K562 (cell line): ENCODE measurements around the gene SFRP5. TPM values are rescaled to one million over a fixed set of nuclear protein-coding genes. Genes with fewer than 3 reads are reported as not detected.

Experiments used
- ATAC-seq: fragments of 200-7000 bp; cut with Tn5 transposase; 3 replicates; pipeline ENCODE4 v1.9.1; 2020; ENCODE audit warnings: moderate library complexity
- BruUV-seq: library from RNA; stranded (reverse); fragments of 400-500 nt; replicated peaks from 2 replicates; lab custom pipeline; 2021; lab: Mats Ljungman, UMichigan
- CTCF ChIA-PET: fragments of 300-600 bp; formaldehyde crosslinking; extraction: SDS; loops from one replicate; lab custom pipeline; 2021; ENCODE audit warnings: low intra/inter-chr PET ratio; lab: Yijun Ruan, JAX
- POLR2A ChIA-PET: fragments of 300-600, 350-650 bp; sonication (Branson Sonifier 250); formaldehyde crosslinking; extraction: SDS; loops from one replicate; lab custom pipeline; 2021; ENCODE audit warnings: antibody characterized with exemption, inconsistent platforms; lab: Yijun Ruan, JAX
- DNase-seq, 4 experiments: peaks; one replicate each; pipeline versions ENCODE4 v3.0.0 to v3.0.0-alpha.2; 2011 to 2018; ENCODE audit warnings: low spot score in 3 of 4, mixed read lengths in 3 of 4; ENCODE audit errors: extremely low read depth in 1 of 4
- FAIRE-seq: peaks from 2 replicates; lab custom pipeline; 2011; peaks lifted over from hg19 to GRCh38; lab: Jason Lieb, UNC
- H2AFZ ChIP-seq: 2 replicates; pipeline ENCODE4 v1.6.0; 2011; ENCODE audit warnings: low read depth, low read length, control low read depth, inconsistent platforms
- H3K27ac ChIP-seq: fragments of 200-600 bp; 3 replicates; pipeline ENCODE4 v1.8.0; 2011; ENCODE audit warnings: low read depth, mild to moderate bottlenecking, control low read depth, inconsistent platforms, low read length, moderate library complexity, mixed read lengths; ENCODE audit errors: extremely low read depth
- H3K27me3 ChIP-seq, 2 experiments: fragments of 300-600 bp in 1 of 2; 2 replicates in 1 of 2; 3 replicates in 1 of 2; pipeline versions ENCODE4 v1.6.0 to v1.8.0; 2011; ENCODE audit warnings: inconsistent platforms in 2 of 2, low read length in 2 of 2, mild to moderate bottlenecking in 1 of 2, mixed read lengths in 1 of 2, moderate library complexity in 1 of 2; ENCODE audit not compliant: control insufficient read depth in 2 of 2, insufficient read depth in 2 of 2
- H3K36me3 ChIP-seq: fragments of 300-600 bp; 3 replicates; pipeline ENCODE4 v1.8.0; 2011; ENCODE audit warnings: mild to moderate bottlenecking, low read length, inconsistent platforms; ENCODE audit not compliant: control insufficient read depth, insufficient read depth
- H3K4me1 ChIP-seq, 2 experiments: fragments of 200-600 bp in 1 of 2; replicated peaks in 1 of 2; 2 replicates in 1 of 2; 3 replicates in 1 of 2; pipeline versions ENCODE4 v1.5.1 to v1.8.0; 2011; ENCODE audit warnings: inconsistent platforms in 2 of 2, low read length in 2 of 2, mild to moderate bottlenecking in 1 of 2, mixed read lengths in 1 of 2, moderate library complexity in 1 of 2; ENCODE audit not compliant: control insufficient read depth in 2 of 2, insufficient read depth in 2 of 2
- H3K4me2 ChIP-seq: 2 replicates; pipeline ENCODE4 v1.6.1; 2011; ENCODE audit warnings: low read length, control low read depth, inconsistent platforms, mixed read lengths; ENCODE audit not compliant: insufficient read depth
- H3K4me3 ChIP-seq: fragments of 200-600 bp; sonication (generic), shearing (Covaris generic); 2 replicates; pipeline ENCODE4 v1.5.1; 2016; ENCODE audit warnings: control low read depth, inconsistent platforms
- H3K79me2 ChIP-seq: fragments of 200-600 bp; 3 replicates; pipeline ENCODE4 v1.8.0; 2011; ENCODE audit warnings: low read length, inconsistent platforms; ENCODE audit not compliant: control insufficient read depth, insufficient read depth
- H3K9ac ChIP-seq, 2 experiments: 2 replicates each; pipeline versions ENCODE4 v1.6.0 to v1.6.1; 2011; ENCODE audit warnings: low read depth in 2 of 2, low read length in 2 of 2, control low read depth in 1 of 2, inconsistent platforms in 1 of 2, mild to moderate bottlenecking in 1 of 2, mixed read lengths in 1 of 2; ENCODE audit not compliant: insufficient read depth in 1 of 2
- H3K9me1 ChIP-seq: one replicate; pipeline ENCODE4 v1.6.0; 2011; ENCODE audit warnings: inconsistent platforms, mild to moderate bottlenecking, low read length, moderate library complexity; ENCODE audit not compliant: control insufficient read depth, insufficient read depth
- H3K9me3 ChIP-seq: replicated peaks from 2 replicates; pipeline ENCODE4 v1.5.1; 2011; ENCODE audit warnings: low read depth, low read length, inconsistent platforms; ENCODE audit not compliant: control insufficient read depth, insufficient read depth
- H4K20me1 ChIP-seq: replicated peaks from 2 replicates; pipeline ENCODE4 v1.6.1; 2011; ENCODE audit warnings: low read length, inconsistent platforms, mixed read lengths; ENCODE audit not compliant: control insufficient read depth, insufficient read depth
- CHCHD3 ChIP-seq: fragments of 250-450 bp; sonication (Bioruptor Pico); IDR thresholded peaks from 2 replicates; pipeline ENCODE4 v2.1.2; 2022; ENCODE audit warnings: mild to moderate bottlenecking
- COPS2 ChIP-seq: fragments of 450-650 bp; conservative IDR thresholded peaks from 2 replicates; pipeline ENCODE4 v1.6.1; 2016; ENCODE audit warnings: mild to moderate bottlenecking, moderate library complexity
- DIDO1 ChIP-seq: fragments of 450-650 bp; IDR thresholded peaks from 2 replicates; pipeline ENCODE4 v1.6.1; 2016; ENCODE audit warnings: low read depth, missing biosample characterization, missing genetic modification characterization
- FOXP4 ChIP-seq: sonication (generic); formaldehyde crosslinking; IDR thresholded peaks from 2 replicates; pipeline ENCODE4 v1.8.0; 2022; ENCODE audit warnings: mild to moderate bottlenecking, missing genetic modification reagents, borderline replicate concordance
- PRPF4 ChIP-seq: fragments of 200-400 bp; formaldehyde crosslinking; IDR thresholded peaks from one replicate; pipeline ENCODE4 v1.6.1; 2017; ENCODE audit warnings: low read length, low read depth, mild to moderate bottlenecking; ENCODE audit not compliant: insufficient read depth, poor library complexity, severe bottlenecking
- RBM15 ChIP-seq: fragments of 200-400 bp; formaldehyde crosslinking; IDR thresholded peaks from 2 replicates; pipeline ENCODE4 v1.6.1; 2018; ENCODE audit warnings: mild to moderate bottlenecking, low read length, moderate library complexity; ENCODE audit not compliant: insufficient read depth
- TAF7 ChIP-seq: fragments of 450-650 bp; IDR thresholded peaks from 2 replicates; pipeline ENCODE4 v1.6.1; 2016; ENCODE audit warnings: missing genetic modification characterization, missing compliant biosample characterization
- TRIM28 ChIP-seq: fragments of 450-650 bp; IDR thresholded peaks from 2 replicates; pipeline ENCODE4 v1.6.1; 2017
- ZKSCAN3 ChIP-seq: fragments of 250-450 bp; sonication (Bioruptor Pico); IDR thresholded peaks from 2 replicates; pipeline ENCODE4 v1.4.0; 2020
- ZNF717 ChIP-seq: fragments of 250-450 bp; sonication (Bioruptor Pico); IDR thresholded peaks from 2 replicates; pipeline ENCODE4 v1.5.0; 2021
- WGBS: fragments of 100-300 bp; shearing (Covaris generic); methylation state at CpG from one replicate; pipeline ENCODE4 v1.1.6; 2016; ENCODE audit warnings: low coverage, mixed read lengths; ENCODE audit not compliant: insufficient coverage; ENCODE audit errors: missing lambda C conversion rate; 5-methylcytosine and 5-hydroxymethylcytosine counted together
- in situ Hi-C: fragments of 300-500 bp; cut with MboI; formaldehyde crosslinking; loops from 4 replicates; pipeline ENCODE4 v1.15.0; 2018; ENCODE audit warnings: inconsistent platforms, mixed read lengths
- intact Hi-C: fragments of 100-400 bp; cut with micrococcal nuclease; formaldehyde crosslinking; loops from 2 replicates; pipeline ENCODE4 v1.14.2; 2022
- polyA plus RNA-seq, 8 experiments: library from polyadenylated mRNA; depleted of rRNA in 4 of 8; stranded (reverse) in 5 of 8; unstranded in 3 of 8; fragments of >200 nt; fragmentation: Nextera tagmentation in 2 of 8; fragmentation: Illumina TruSeq in 1 of 8; extraction: Ambion mirVana in 2 of 8; extraction: Trizol in 1 of 8; gene quantifications; 2 replicates each; pipeline versions ENCODE4 v1.2.1 to v1.2.3, GENCODE V29; 2011 to 2014; ENCODE audit warnings: inconsistent platforms in 1 of 8, missing spikeins in 1 of 8
- total RNA-seq, 7 experiments: library from RNA; depleted of rRNA in 6 of 7; stranded (reverse); fragments of >200 nt in 6 of 7; fragmentation: Illumina TruSeq in 2 of 7; extraction: Trizol in 2 of 7; gene quantifications; 2 replicates each; pipeline versions ENCODE4 v1.2.1 to v1.2.3, GENCODE V29; 2011 to 2021; ENCODE audit warnings: low replicate concordance in 1 of 7
- TF ChIP-seq, protein P1 (sequence below), 3 experiments: fragments of 200-800 bp in 1 of 3; sonication (Bioruptor generic) in 1 of 3; sonication (generic) in 1 of 3; formaldehyde crosslinking in 1 of 3; IDR thresholded peaks; 2 replicates each; pipeline versions ENCODE4 v1.6.1 to v1.8.0; 2016 to 2022; ENCODE audit warnings: mild to moderate bottlenecking in 2 of 3, missing compliant biosample characterization in 2 of 3, missing genetic modification characterization in 2 of 3, missing genetic modification reagents in 1 of 3
- TF ChIP-seq, protein P2 (sequence below): fragments of 250-450 bp; sonication (Bioruptor Pico); IDR thresholded peaks from 2 replicates; pipeline ENCODE4 v1.4.0; 2020; ENCODE audit warnings: mild to moderate bottlenecking, moderate library complexity

SFRP5 gene
- total and polyA plus RNA-seq, 9 of the 15 experiments (the other 6 are each of a cell fraction or from before 2014, with no cell fraction given), result 0.07 to 0.29 (median 0.13) TPM; not detected in 3

DNA sequence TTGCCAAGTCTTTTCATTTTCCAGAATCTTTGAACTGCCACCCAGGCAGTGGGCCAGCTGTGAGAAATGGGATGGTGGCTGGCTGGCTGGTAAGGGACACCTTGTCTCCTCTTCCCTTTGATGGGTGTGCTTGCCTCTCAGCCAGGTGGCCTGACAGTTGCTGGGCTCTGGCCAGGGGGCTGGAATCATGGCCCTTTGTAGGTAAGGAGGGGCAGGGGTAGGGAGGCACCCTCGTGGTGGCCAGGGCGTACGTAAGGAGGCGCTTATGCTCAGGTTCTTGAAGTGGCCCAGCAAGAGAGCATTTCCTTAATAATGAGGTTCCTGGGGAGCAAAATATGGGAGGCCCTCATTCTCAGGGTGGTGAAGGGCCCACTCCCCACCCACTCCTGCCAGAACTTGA is 44.8 kb upstream of the SFRP5 start:
- Histone ChIP-seq H3K9ac (no peak overlapping the region), H2AFZ (no peak overlapping the region), H3K4me3 (no peak overlapping the region), H3K79me2 (no peaks in the 10 kb centered on the region), H4K20me1 (no peaks in the 10 kb centered on the region), H3K9me3 (no peaks in the 10 kb centered on the region), H3K27me3 (peaks cover 0 to 9% of the 10 kb centered on the region in 2 experiments; a peak in 2 of 5 replicates), H3K36me3 (no peaks in the 10 kb centered on the region), H3K4me2 (no peak overlapping the region), H3K4me1 (peaks cover 4 to 12% of the 10 kb centered on the region in 2 experiments; a peak in 3 of 5 replicates), H3K9me1 (no peaks in the 10 kb centered on the region), H3K27ac (no peak overlapping the region)
- no peak for ATAC-seq
- CTCF ChIA-PET, result no interaction called here
- DNase-seq, result no peak
- intact Hi-C loops, result no loop called here
- in situ Hi-C loops, result no loop called here
- BruUV-seq, result no TSS peak
- FAIRE-seq, result no peak
- no peak for TF ChIP-seq COPS2
- TF ChIP-seq CHCHD3 (CRISPR knock-in tag), result no peak
- TF ChIP-seq, protein P1, sequence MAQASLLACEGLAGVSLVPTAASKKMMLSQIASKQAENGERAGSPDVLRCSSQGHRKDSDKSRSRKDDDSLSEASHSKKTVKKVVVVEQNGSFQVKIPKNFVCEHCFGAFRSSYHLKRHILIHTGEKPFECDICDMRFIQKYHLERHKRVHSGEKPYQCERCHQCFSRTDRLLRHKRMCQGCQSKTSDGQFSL (CRISPR knock-in tag; IDR thresholded peaks at IDR 0.05), result no peak
- TF ChIP-seq, protein P1 (tag; IDR thresholded peaks at IDR 0.05), result no peak
- TF ChIP-seq TAF7, result no peak
- no CpG with 5 or more reads among the region's 4 CpGs for WGBS
- POLR2A ChIA-PET, result no interaction called here

DNA sequence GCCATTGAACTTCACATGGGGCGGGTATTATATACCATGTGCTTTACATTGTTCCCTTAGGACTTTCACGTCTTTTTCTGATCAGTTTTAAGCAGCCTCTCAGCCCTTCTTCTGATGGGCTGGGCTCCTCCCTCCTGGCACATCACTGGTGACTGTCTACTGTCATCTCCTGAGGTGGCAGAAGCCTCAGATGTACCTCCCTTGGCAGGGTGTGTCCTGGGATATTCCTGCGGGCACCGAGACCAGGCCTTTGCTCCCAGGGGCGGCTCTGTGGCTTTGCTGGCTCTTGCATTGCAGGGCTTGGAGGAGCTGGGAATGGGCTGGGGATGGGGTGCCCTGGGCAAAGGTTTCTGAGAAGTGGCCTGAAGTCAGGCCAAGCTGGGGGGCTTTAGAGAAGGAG is 43.2 kb upstream of the SFRP5 start:
- BruUV-seq, result no TSS peak
- WGBS, result 22% methylated on average over 4 of the region's 5 CpGs
- FAIRE-seq (no peak), DNase-seq (no peak), ATAC-seq (no peak)
- Histone ChIP-seq H4K20me1 (no peaks in the 10 kb centered on the region), H3K9me1 (no peaks in the 10 kb centered on the region), H3K9ac (no peak overlapping the region), H3K27ac (no peak overlapping the region), H3K4me2 (no peak overlapping the region), H3K79me2 (no peaks in the 10 kb centered on the region), H3K4me3 (no peak overlapping the region), H3K9me3 (no peaks in the 10 kb centered on the region), H3K4me1 (peaks cover 4 to 21% of the 10 kb centered on the region in 2 experiments; a peak in 3 of 5 replicates), H3K36me3 (no peaks in the 10 kb centered on the region), H2AFZ (no peak overlapping the region), H3K27me3 (peaks cover 0 to 9% of the 10 kb centered on the region in 2 experiments; a peak in 2 of 5 replicates)
- CTCF ChIA-PET, result no interaction called here
- in situ Hi-C loops, result no loop called here
- intact Hi-C loops, result no loop called here
- POLR2A ChIA-PET, result no interaction called here
- TF ChIP-seq ZNF717 (CRISPR knock-in tag) (no peak), ZKSCAN3 (CRISPR knock-in tag) (no peak), TRIM28 (no peak), PRPF4 (no peak), RBM15 (no peak), FOXP4 (no peak), DIDO1 (tag) (no peak)
- TF ChIP-seq, protein P2, sequence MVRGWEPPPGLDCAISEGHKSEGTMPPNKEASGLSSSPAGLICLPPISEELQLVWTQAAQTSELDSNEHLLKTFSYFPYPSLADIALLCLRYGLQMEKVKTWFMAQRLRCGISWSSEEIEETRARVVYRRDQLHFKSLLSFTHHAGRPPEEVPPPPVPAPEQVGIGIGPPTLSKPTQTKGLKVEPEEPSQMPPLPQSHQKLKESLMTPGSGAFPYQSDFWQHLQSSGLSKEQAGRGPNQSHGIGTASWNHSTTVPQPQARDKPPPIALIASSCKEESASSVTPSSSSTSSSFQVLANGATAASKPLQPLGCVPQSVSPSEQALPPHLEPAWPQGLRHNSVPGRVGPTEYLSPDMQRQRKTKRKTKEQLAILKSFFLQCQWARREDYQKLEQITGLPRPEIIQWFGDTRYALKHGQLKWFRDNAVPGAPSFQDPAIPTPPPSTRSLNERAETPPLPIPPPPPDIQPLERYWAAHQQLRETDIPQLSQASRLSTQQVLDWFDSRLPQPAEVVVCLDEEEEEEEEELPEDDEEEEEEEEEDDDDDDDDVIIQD, result no peak
